Parathyroid adenoma (tissue), 2 donors: ENCODE data around the gene PRKAB1.

ENCODE experiments used
- H2AFZ ChIP-seq: fragments of 300-600 bp; sonication (generic); one replicate; pipeline ENCODE4 v1.7.0; 2017; ENCODE audit warnings: antibody characterized with exemption, mild to moderate bottlenecking
- H3K27ac ChIP-seq: fragments of 300-600 bp; sonication (generic); one replicate; pipeline ENCODE4 v1.7.0; 2017
- H3K27me3 ChIP-seq: fragments of 300-600 bp; sonication (generic); one replicate; pipeline ENCODE4 v1.7.0; 2017; ENCODE audit warnings: low read length; ENCODE audit not compliant: control insufficient read depth, insufficient read depth
- H3K36me3 ChIP-seq: fragments of 300-600 bp; sonication (generic); one replicate; pipeline ENCODE4 v1.7.0; 2017; ENCODE audit warnings: low read length; ENCODE audit not compliant: control insufficient read depth, insufficient read depth
- H3K4me1 ChIP-seq: fragments of 300-600 bp; sonication (generic); one replicate; pipeline ENCODE4 v1.7.0; 2017; ENCODE audit warnings: control low read depth
- H3K4me2 ChIP-seq: fragments of 300-600 bp; sonication (generic); one replicate; pipeline ENCODE4 v1.7.0; 2017; ENCODE audit warnings: low read length
- H3K4me3 ChIP-seq: fragments of 300-600 bp; sonication (generic); one replicate; pipeline ENCODE4 v1.7.0; 2017; ENCODE audit warnings: low read depth, low read length
- H3K79me2 ChIP-seq: fragments of 300-600 bp; sonication (generic); one replicate; pipeline ENCODE4 v1.7.0; 2017; ENCODE audit warnings: control low read depth
- H3K9ac ChIP-seq: fragments of 300-600 bp; sonication (generic); one replicate; pipeline ENCODE4 v1.7.0; 2017; ENCODE audit warnings: mild to moderate bottlenecking
- H3K9me3 ChIP-seq: fragments of 300-600 bp; sonication (generic); one replicate; pipeline ENCODE4 v1.7.0; 2017; ENCODE audit warnings: low read length; ENCODE audit not compliant: control insufficient read depth
- CTCF ChIP-seq: fragments of 300-600 bp; sonication (generic); IDR thresholded peaks from one replicate; pipeline ENCODE4 v1.7.0; 2017; ENCODE audit warnings: antibody characterized with exemption, mild to moderate bottlenecking
- donor health status: primary hyperparathyroidism.

Gene PRKAB1

GRCh38 chr12:119669744-119670472 is 2.0 kb downstream of the PRKAB1 start:
- H3K4me1 ChIP-seq: peaks cover 33% of the 10 kb centered on the region

GRCh38 chr12:119671070-119671469 is 3.1 kb downstream of the PRKAB1 start:
- H3K4me3 ChIP-seq: no peak overlapping the region
- no peaks in the 10 kb centered on the region for H3K27me3 ChIP-seq
- TF ChIP-seq CTCF: no peak
- peaks cover 22% of the 10 kb centered on the region for H3K4me1 ChIP-seq
- no peak overlapping the region for H3K9ac ChIP-seq
- no peaks in the 10 kb centered on the region for H3K9me3 ChIP-seq
- no peak overlapping the region for H3K4me2 ChIP-seq
- no peaks in the 10 kb centered on the region for H3K36me3 ChIP-seq
- H3K27ac ChIP-seq: no peak overlapping the region
- no peak overlapping the region for H2AFZ ChIP-seq
- peaks cover 7% of the 10 kb centered on the region for H3K79me2 ChIP-seq

More at GRCh38 chr12:119669744-119670472, 2.0 kb downstream of the PRKAB1 start:
- Histone ChIP-seq H3K27ac (peak overlapping the region; percentile 20), H3K4me3 (no peak overlapping the region), H3K4me2 (no peak overlapping the region), H3K79me2 (peaks cover 7% of the 10 kb centered on the region), H3K36me3 (no peaks in the 10 kb centered on the region), H2AFZ (no peak overlapping the region), H3K27me3 (no peaks in the 10 kb centered on the region), H3K9ac (no peak overlapping the region), H3K9me3 (no peaks in the 10 kb centered on the region)
- no peak for TF ChIP-seq CTCF

GRCh38 chr12:119672194-119672593 is 4.3 kb downstream of the PRKAB1 start:
- no peaks in the 10 kb centered on the region for H3K36me3 ChIP-seq
- H2AFZ ChIP-seq: no peak overlapping the region
- no peak overlapping the region for H3K4me2 ChIP-seq
- no peak overlapping the region for H3K4me3 ChIP-seq
- H3K79me2 ChIP-seq: peaks cover 7% of the 10 kb centered on the region
- H3K9ac ChIP-seq: no peak overlapping the region
- H3K27ac ChIP-seq: peak overlapping the region; percentile 63
- no peaks in the 10 kb centered on the region for H3K27me3 ChIP-seq
- TF ChIP-seq CTCF: no peak
- no peaks in the 10 kb centered on the region for H3K9me3 ChIP-seq
- peaks cover 11% of the 10 kb centered on the region for H3K4me1 ChIP-seq

GRCh38 chr12:119673634-119674033 is 5.7 kb downstream of the PRKAB1 start:
- Histone ChIP-seq H2AFZ (no peak overlapping the region), H3K27ac (peak overlapping the region; percentile 70), H3K9ac (no peak overlapping the region), H3K27me3 (no peaks in the 10 kb centered on the region), H3K4me1 (peaks cover 6% of the 10 kb centered on the region), H3K4me3 (no peak overlapping the region), H3K9me3 (no peaks in the 10 kb centered on the region), H3K36me3 (no peaks in the 10 kb centered on the region), H3K79me2 (peaks cover under 1% of the 10 kb centered on the region), H3K4me2 (no peak overlapping the region)
- TF ChIP-seq CTCF: no peak

GRCh38 chr12:119674560-119674959 is 6.6 kb downstream of the PRKAB1 start:
- H3K27ac ChIP-seq: peak overlapping the region; percentile 70

More at GRCh38 chr12:119674560-119674959, 6.6 kb downstream of the PRKAB1 start:
- TF ChIP-seq CTCF: no peak
- Histone ChIP-seq H3K9me3 (no peaks in the 10 kb centered on the region), H3K4me3 (no peak overlapping the region), H2AFZ (no peak overlapping the region), H3K36me3 (no peaks in the 10 kb centered on the region), H3K4me2 (no peak overlapping the region), H3K9ac (no peak overlapping the region), H3K4me1 (peaks cover 4% of the 10 kb centered on the region), H3K27me3 (no peaks in the 10 kb centered on the region), H3K79me2 (no peaks in the 10 kb centered on the region)
